Tibial nerve (tissue), 4 donors: ENCODE measurements around the gene A2M. TPM values are rescaled to one million over a fixed set of nuclear protein-coding genes. Genes with fewer than 3 reads are reported as not detected.
A peak's percentile ranks its signal among the peaks of the same experiment; 100 is the strongest.

Source experiments
- DNase-seq, 2 donors: peaks; one replicate each; pipeline ENCODE4 v3.0.0-alpha.2; 2019; ENCODE audit warnings: low spot score in 2 of 2
- H3K27ac ChIP-seq, 4 donors: fragments of 200-600 bp; sonication (generic) in 3 of 4; one replicate each; pipeline ENCODE4 v1.5.1; 2017 to 2019; ENCODE audit warnings: mild to moderate bottlenecking in 1 of 4
- H3K27me3 ChIP-seq, 2 donors: fragments of 200-600 bp; sonication (generic) in 1 of 2; one replicate each; pipeline versions ENCODE4 v1.5.1 to v1.6.0; 2017 to 2019
- H3K36me3 ChIP-seq, 3 donors: fragments of 200-600 bp; sonication (generic); one replicate each; pipeline ENCODE4 v1.5.1; 2018 to 2019
- H3K4me1 ChIP-seq, 4 donors: fragments of 200-600 bp; sonication (generic) in 3 of 4; one replicate each; pipeline ENCODE4 v1.5.1; 2017 to 2019
- H3K4me3 ChIP-seq, 4 donors: fragments of 200-600 bp; sonication (generic) in 3 of 4; one replicate each; pipeline ENCODE4 v1.5.1; 2017 to 2019; ENCODE audit warnings: mild to moderate bottlenecking in 1 of 4, moderate library complexity in 1 of 4
- H3K9me3 ChIP-seq, 4 donors: fragments of 200-600 bp; sonication (generic) in 3 of 4; one replicate each; pipeline ENCODE4 v1.5.1; 2017 to 2019
- EP300 ChIP-seq, 2 donors: sonication (generic); formaldehyde crosslinking; IDR thresholded peaks; one replicate each; pipeline ENCODE4 v1.6.1; 2017; ENCODE audit warnings: antibody characterized with exemption in 2 of 2, mild to moderate bottlenecking in 1 of 2
- POLR2A ChIP-seq, 2 donors: fragments of 450-650 bp; IDR thresholded peaks; one replicate each; pipeline ENCODE4 v1.6.1; 2017; ENCODE audit warnings: antibody characterized with exemption in 2 of 2, mild to moderate bottlenecking in 2 of 2, moderate library complexity in 2 of 2
- WGBS, 2 donors: methylation state at CpG; one replicate each; pipeline ENCODE4 v1.1.5; 2018; 5-methylcytosine and 5-hydroxymethylcytosine counted together
- total RNA-seq, 4 donors: library from RNA; depleted of rRNA; stranded (reverse); fragments of >200 nt; gene quantifications; one replicate each; pipeline ENCODE4 v1.1.0, GENCODE V29; 2016
- TF ChIP-seq, protein P1 (sequence below), 5 experiments: fragments of 200-600 bp in 3 of 5; fragments of 450-650 bp in 2 of 5; sonication (generic) in 3 of 5; IDR thresholded peaks; one replicate each; pipeline ENCODE4 v1.5.1; 2016 to 2019; ENCODE audit warnings: antibody characterized with exemption in 5 of 5, mild to moderate bottlenecking in 3 of 5, moderate library complexity in 2 of 5

A2M gene
- total RNA-seq, 4 donors from 2014 or later, result 183 to 396 (median 303) TPM

DNA sequence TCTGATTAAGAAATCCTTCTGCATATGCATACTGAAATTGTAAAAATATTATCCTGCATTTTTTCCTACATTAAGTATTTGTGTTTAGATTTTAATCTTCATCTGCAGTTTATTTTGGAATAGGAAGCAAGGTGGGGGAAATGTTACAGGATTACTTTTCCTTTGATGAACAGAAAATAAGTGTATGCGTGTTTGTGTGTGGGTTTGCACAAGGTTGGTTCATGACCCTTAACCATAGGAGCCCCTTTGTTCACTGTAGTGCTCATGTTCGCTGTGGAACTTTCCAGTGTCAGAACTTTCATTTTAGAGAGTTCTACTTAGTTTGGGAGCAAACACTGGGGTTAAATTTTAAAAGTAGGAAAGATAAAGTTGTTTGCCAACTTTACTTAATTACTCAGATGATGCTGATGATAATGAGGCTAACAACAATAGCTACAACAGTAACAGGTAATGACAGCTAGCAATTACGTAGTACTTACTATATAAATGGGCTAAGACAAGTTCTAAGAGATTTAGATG is 6.4 kb upstream of the A2M start:
- no peaks in the 10 kb centered on the region for H3K36me3 ChIP-seq
- TF ChIP-seq, protein P1, sequence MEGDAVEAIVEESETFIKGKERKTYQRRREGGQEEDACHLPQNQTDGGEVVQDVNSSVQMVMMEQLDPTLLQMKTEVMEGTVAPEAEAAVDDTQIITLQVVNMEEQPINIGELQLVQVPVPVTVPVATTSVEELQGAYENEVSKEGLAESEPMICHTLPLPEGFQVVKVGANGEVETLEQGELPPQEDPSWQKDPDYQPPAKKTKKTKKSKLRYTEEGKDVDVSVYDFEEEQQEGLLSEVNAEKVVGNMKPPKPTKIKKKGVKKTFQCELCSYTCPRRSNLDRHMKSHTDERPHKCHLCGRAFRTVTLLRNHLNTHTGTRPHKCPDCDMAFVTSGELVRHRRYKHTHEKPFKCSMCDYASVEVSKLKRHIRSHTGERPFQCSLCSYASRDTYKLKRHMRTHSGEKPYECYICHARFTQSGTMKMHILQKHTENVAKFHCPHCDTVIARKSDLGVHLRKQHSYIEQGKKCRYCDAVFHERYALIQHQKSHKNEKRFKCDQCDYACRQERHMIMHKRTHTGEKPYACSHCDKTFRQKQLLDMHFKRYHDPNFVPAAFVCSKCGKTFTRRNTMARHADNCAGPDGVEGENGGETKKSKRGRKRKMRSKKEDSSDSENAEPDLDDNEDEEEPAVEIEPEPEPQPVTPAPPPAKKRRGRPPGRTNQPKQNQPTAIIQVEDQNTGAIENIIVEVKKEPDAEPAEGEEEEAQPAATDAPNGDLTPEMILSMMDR (IDR thresholded peaks at IDR 0.05), result no peak
- TF ChIP-seq EP300 (IDR thresholded peaks at IDR 0.05) (no peak), POLR2A (IDR thresholded peaks at IDR 0.05) (no peak)
- H3K27ac ChIP-seq, result peak overlapping the region in 2 of 4 donors; percentile 77 to 84
- peak overlapping the region in 1 of 4 donors; percentile 3 for H3K4me3 ChIP-seq
- 32 to 35% methylated on average over 3 of the region's 3 CpGs for WGBS, 2 donors
- H3K4me1 ChIP-seq, result peaks cover 3 to 69% (median 16%) of the 10 kb centered on the region in 4 donors
- no peaks in the 10 kb centered on the region for H3K27me3 ChIP-seq
- DNase-seq, result no peak
- no peaks in the 10 kb centered on the region for H3K9me3 ChIP-seq

DNA sequence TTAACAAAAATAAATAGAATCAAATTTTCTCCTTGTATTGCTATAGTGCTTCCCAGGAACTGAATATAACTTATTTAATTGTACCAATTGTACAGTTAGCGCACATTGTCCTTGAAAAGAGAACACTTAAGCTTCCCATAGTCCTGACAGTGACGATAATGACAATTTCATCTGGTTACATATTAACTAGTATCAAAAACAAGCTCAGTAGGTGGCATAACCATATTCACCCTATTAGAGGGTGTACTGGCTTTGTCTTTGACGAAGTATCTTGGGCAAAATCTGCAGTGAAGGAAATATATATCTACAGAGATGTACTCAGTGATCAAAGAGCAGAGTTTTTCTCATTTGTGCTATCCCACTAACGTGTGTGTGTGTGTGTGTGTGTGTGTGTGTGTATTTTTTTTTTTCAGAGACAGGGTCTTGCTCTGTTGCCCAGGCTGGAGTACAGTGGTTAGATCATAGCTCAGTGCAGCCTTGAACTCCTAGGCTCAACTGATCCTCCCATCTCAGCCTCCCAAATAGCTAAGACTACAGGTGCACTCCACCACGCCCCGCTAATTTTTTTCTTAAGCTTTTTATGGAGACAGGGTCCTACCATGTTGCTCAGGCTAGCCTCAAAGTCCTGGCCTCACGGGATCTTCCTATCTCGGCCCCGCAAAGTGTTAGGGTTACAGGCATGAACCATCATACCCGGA is 4.9 kb upstream of the A2M start:
- peaks cover 5 to 83% (median 23%) of the 10 kb centered on the region in 4 donors for H3K4me1 ChIP-seq
- WGBS, 2 donors, result 85 to 86% methylated on average over 10 of the region's 10 CpGs
- H3K27ac ChIP-seq, result peak overlapping the region in 2 of 4 donors; percentile 37 to 83
- no peak for DNase-seq
- H3K27me3 ChIP-seq, result no peaks in the 10 kb centered on the region
- H3K9me3 ChIP-seq, result no peaks in the 10 kb centered on the region
- no peak overlapping the region for H3K4me3 ChIP-seq
- no peaks in the 10 kb centered on the region for H3K36me3 ChIP-seq
- TF ChIP-seq EP300 (IDR thresholded peaks at IDR 0.05) (no peak), POLR2A (IDR thresholded peaks at IDR 0.05) (no peak)
- TF ChIP-seq, protein P1 (IDR thresholded peaks at IDR 0.05), result no peak

DNA sequence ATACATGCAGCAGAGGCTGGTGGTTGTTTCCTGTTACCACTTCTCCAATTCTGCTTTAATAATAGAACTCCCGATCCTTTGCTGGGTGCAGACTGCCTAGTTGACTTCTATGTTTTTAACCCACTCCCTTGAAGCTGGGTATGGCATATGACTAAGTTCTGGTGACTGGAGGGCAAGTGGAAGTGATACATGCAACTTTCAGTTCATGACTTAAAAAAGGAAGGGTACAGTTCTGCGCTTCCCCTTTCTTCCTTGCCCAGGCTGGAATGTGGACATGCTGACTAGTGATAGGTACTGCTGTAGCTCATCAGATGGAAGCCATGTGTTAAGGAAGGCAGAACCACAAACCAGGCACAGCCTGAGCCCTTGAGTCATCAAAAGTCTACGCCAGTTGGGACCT is 2.4 kb upstream of the A2M start:
- TF ChIP-seq EP300 (IDR thresholded peaks at IDR 0.05), result peak; percentile 49 to 84
- TF ChIP-seq, protein P1 (IDR thresholded peaks at IDR 0.05), result no peak
- no peaks in the 10 kb centered on the region for H3K27me3 ChIP-seq
- peak overlapping the region in 3 of 4 donors; percentile 72 to 83 (median 81) for H3K27ac ChIP-seq
- peaks cover 0 to 3% (median 0%) of the 10 kb centered on the region in 3 donors for H3K36me3 ChIP-seq
- no peaks in the 10 kb centered on the region for H3K9me3 ChIP-seq
- peaks cover 5 to 88% (median 20%) of the 10 kb centered on the region in 4 donors for H3K4me1 ChIP-seq
- WGBS, 2 donors, result 52 to 67% methylated on average over 3 of the region's 3 CpGs
- DNase-seq, result peak in 1 of 2 donors; percentile 11
- H3K4me3 ChIP-seq, result no peak overlapping the region

DNA sequence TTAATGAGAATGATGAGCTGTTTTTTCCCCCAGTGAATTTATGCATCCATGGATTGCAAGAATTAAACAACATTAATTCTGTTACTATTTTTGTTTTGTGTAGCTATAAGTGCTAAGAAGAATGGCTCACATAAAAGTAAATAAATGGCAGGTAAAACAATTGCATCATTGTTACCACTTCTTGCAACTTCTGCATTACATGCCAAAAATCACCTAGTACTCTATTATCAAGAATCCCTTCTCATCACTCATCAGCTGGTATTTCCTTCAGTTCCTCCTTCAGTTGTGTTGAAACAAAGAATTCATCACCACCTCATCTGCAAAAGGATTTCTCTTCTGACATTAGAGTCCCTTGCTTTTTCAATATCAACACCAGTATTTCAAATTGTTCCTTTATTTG is 773 bp downstream of the A2M start:
- H3K4me3 ChIP-seq, result peak overlapping the region; percentile 25 to 45 (median 30)
- H3K9me3 ChIP-seq, result no peaks in the 10 kb centered on the region
- H3K4me1 ChIP-seq, result peaks cover 5 to 66% (median 19%) of the 10 kb centered on the region in 4 donors
- H3K27ac ChIP-seq, result peak overlapping the region in 3 of 4 donors; percentile 72 to 83 (median 81)
- DNase-seq, result no peak
- H3K36me3 ChIP-seq, result peaks cover 0 to 29% (median 0%) of the 10 kb centered on the region in 3 donors
- TF ChIP-seq EP300 (IDR thresholded peaks at IDR 0.05) (no peak), POLR2A (IDR thresholded peaks at IDR 0.05) (no peak)
- TF ChIP-seq, protein P1 (IDR thresholded peaks at IDR 0.05), result no peak
- H3K27me3 ChIP-seq, result no peaks in the 10 kb centered on the region

DNA sequence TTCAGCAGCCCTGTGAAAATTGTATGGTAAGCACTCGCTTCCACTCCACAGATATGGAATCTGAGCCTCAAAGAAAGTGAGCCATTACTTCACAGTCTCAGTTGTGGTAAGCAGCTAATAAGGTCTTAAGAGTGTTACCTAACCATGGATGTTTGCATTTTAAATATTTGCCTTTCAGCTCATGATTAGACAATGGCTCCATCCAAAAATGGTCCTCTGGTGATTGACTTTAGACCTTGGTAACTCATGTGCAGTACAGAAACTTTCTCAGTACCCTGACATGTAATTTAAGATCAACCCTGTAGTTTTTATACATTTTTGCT is 1.8 kb downstream of the A2M start:
- 71 to 88% methylated on average over 1 of the region's 1 CpG for WGBS, 2 donors
- TF ChIP-seq, protein P1 (IDR thresholded peaks at IDR 0.05), result no peak
- TF ChIP-seq POLR2A (IDR thresholded peaks at IDR 0.05) (no peak), EP300 (IDR thresholded peaks at IDR 0.05) (no peak)
- no peaks in the 10 kb centered on the region for H3K9me3 ChIP-seq
- peak overlapping the region in 3 of 4 donors; percentile 10 to 45 (median 14) for H3K4me3 ChIP-seq
- H3K27me3 ChIP-seq, result no peaks in the 10 kb centered on the region
- peaks cover 5 to 59% (median 19%) of the 10 kb centered on the region in 4 donors for H3K4me1 ChIP-seq
- peaks cover 0 to 39% (median 0%) of the 10 kb centered on the region in 3 donors for H3K36me3 ChIP-seq
- H3K27ac ChIP-seq, result peak overlapping the region in 2 of 4 donors; percentile 81 to 83
- no peak for DNase-seq
